Peyer's patch (tissue), 4 donors: ENCODE measurements around the gene C13orf46. TPM values are rescaled to one million over a fixed set of nuclear protein-coding genes. Genes with fewer than 3 reads are reported as not detected.
A peak's percentile ranks its signal among the peaks of the same experiment; 100 is the strongest.

Source experiments
- DNase-seq, 3 donors: peaks; one replicate each; pipeline ENCODE4 v3.0.0-alpha.2; 2017 to 2019
- H3K27ac ChIP-seq, 4 donors: fragments of 200-600 bp; sonication (generic); one replicate each; pipeline ENCODE4 v1.5.1; 2016 to 2019
- H3K27me3 ChIP-seq, 2 donors: fragments of 200-600 bp; sonication (generic); one replicate each; pipeline ENCODE4 v1.5.1; 2019
- H3K36me3 ChIP-seq, 3 donors: fragments of 200-600 bp; sonication (generic); one replicate each; pipeline ENCODE4 v1.5.1; 2016 to 2019
- H3K4me1 ChIP-seq, 4 donors: fragments of 200-600 bp; sonication (generic); one replicate each; pipeline ENCODE4 v1.5.1; 2016 to 2019
- H3K4me3 ChIP-seq, 4 donors: fragments of 200-600 bp; sonication (generic); 1 replicate in 3 of 4; 2 replicates in 1 of 4; pipeline ENCODE4 v1.5.1; 2016 to 2019; ENCODE audit warnings: mild to moderate bottlenecking in 1 of 4
- H3K9me3 ChIP-seq, 4 donors: fragments of 200-600 bp; sonication (generic); one replicate each; pipeline ENCODE4 v1.5.1; 2016 to 2019; ENCODE audit warnings: mild to moderate bottlenecking in 1 of 4
- CTCF ChIP-seq, 6 experiments: fragments of 450-650 bp in 4 of 6; fragments of 200-600 bp in 2 of 6; sonication (generic) in 1 of 6; IDR thresholded peaks; one replicate each; pipeline ENCODE4 v1.5.1; 2017 to 2019; ENCODE audit warnings: antibody characterized with exemption in 6 of 6, mild to moderate bottlenecking in 3 of 6, moderate library complexity in 1 of 6
- POLR2A ChIP-seq, 2 donors: fragments of 450-650 bp; IDR thresholded peaks; one replicate each; pipeline ENCODE4 v1.5.1; 2017; ENCODE audit warnings: antibody characterized with exemption in 2 of 2, mild to moderate bottlenecking in 2 of 2, moderate library complexity in 2 of 2
- total RNA-seq, 4 donors: library from RNA; depleted of rRNA; stranded (reverse); fragments of >200 nt; gene quantifications; one replicate each; pipeline ENCODE4 v1.1.0, GENCODE V29; 2016

The C13orf46 gene
- total RNA-seq, 4 donors from 2014 or later: 0.35 to 0.83 TPM; not detected in 2

- no peak for TF ChIP-seq CTCF (IDR thresholded peaks at IDR 0.05)
- TF ChIP-seq POLR2A (IDR thresholded peaks at IDR 0.05): no peak
- H3K27me3 ChIP-seq: peaks cover 0 to 5% of the 10 kb centered on the region in 2 donors
- peak in 1 of 3 donors; percentile 45 for DNase-seq
- no peaks in the 10 kb centered on the region for H3K36me3 ChIP-seq
- no peaks in the 10 kb centered on the region for H3K4me1 ChIP-seq
- H3K27ac ChIP-seq: no peak overlapping the region
- H3K4me3 ChIP-seq: no peak overlapping the region
- H3K9me3 ChIP-seq: peaks cover 0 to 7% (median 0%) of the 10 kb centered on the region in 4 donors
Measured at GRCh38 chr13:113917594-113918371, 56.1 kb downstream of the C13orf46 start.

GRCh38 chr13:113917096-113917495 is 56.8 kb downstream of the C13orf46 start:
- H3K36me3 ChIP-seq: no peaks in the 10 kb centered on the region
- H3K27ac ChIP-seq: no peak overlapping the region
- no peak for DNase-seq
- H3K27me3 ChIP-seq: peaks cover 0 to 5% of the 10 kb centered on the region in 2 donors
- no peak for TF ChIP-seq CTCF (IDR thresholded peaks at IDR 0.05)
- TF ChIP-seq POLR2A (IDR thresholded peaks at IDR 0.05): no peak
- no peak overlapping the region for H3K4me3 ChIP-seq
- H3K4me1 ChIP-seq: no peaks in the 10 kb centered on the region
- peaks cover 0 to 1% (median 0%) of the 10 kb centered on the region in 4 donors for H3K9me3 ChIP-seq

DNA sequence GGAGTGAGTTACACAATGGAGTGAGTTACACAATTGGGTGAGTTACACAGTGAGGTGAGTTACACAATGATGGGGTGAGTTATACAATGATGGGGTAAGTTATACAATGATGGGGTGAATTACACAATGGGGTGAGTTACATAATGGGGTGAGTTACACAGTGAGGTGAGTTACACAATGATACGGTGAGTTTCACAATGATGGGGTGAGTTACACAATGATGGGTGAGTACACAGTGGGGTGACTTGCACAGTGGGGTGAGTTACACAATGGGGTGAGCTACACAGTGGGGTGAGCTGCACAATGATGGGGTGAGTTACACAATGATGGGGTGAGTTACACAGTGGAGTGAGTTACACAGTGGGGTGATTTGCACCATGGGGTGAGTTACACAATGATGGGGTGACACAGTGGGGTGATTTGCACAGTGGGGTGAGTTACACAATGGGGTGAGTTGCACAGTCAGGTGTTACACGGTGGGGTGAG is 57.5 kb downstream of the C13orf46 start:
- no peaks in the 10 kb centered on the region for H3K36me3 ChIP-seq
- no peaks in the 10 kb centered on the region for H3K4me1 ChIP-seq
- H3K27ac ChIP-seq: no peak overlapping the region
- no peak for TF ChIP-seq POLR2A (IDR thresholded peaks at IDR 0.05)
- no peak for TF ChIP-seq CTCF (IDR thresholded peaks at IDR 0.05)
- no peak overlapping the region for H3K4me3 ChIP-seq
- peaks cover 0 to 5% of the 10 kb centered on the region in 2 donors for H3K27me3 ChIP-seq
- H3K9me3 ChIP-seq: no peaks in the 10 kb centered on the region
- DNase-seq: peak in 1 of 3 donors; percentile 19

- Histone ChIP-seq H3K9me3 (no peaks in the 10 kb centered on the region), H3K4me1 (no peaks in the 10 kb centered on the region), H3K36me3 (no peaks in the 10 kb centered on the region), H3K27ac (no peak overlapping the region), H3K4me3 (no peak overlapping the region), H3K27me3 (peaks cover 0 to 5% of the 10 kb centered on the region in 2 donors)
- DNase-seq: peak in 1 of 3 donors; percentile 16
- TF ChIP-seq CTCF (IDR thresholded peaks at IDR 0.05): no peak
- TF ChIP-seq POLR2A (IDR thresholded peaks at IDR 0.05): no peak
Measured at GRCh38 chr13:113915786-113916329, 58.0 kb downstream of the C13orf46 start.

GRCh38 chr13:113915012-113915763 is 58.7 kb downstream of the C13orf46 start:
- no peak overlapping the region for H3K4me3 ChIP-seq
- H3K4me1 ChIP-seq: no peaks in the 10 kb centered on the region
- no peak for TF ChIP-seq CTCF (IDR thresholded peaks at IDR 0.05)
- no peak for TF ChIP-seq POLR2A (IDR thresholded peaks at IDR 0.05)
- H3K9me3 ChIP-seq: no peaks in the 10 kb centered on the region
- peaks cover 0 to 5% of the 10 kb centered on the region in 2 donors for H3K27me3 ChIP-seq
- DNase-seq: peak in 1 of 3 donors; percentile 33
- no peaks in the 10 kb centered on the region for H3K36me3 ChIP-seq
- no peak overlapping the region for H3K27ac ChIP-seq
